ENCODE results near the gene DPP6. TPM values are rescaled to one million over a fixed set of nuclear protein-coding genes. Genes with fewer than 3 reads are reported as not detected.

DPP6 gene
- polyA plus RNA-seq, 1 of the 3 experiments (the other 2 are of a cell fraction): not detected

- Histone ChIP-seq H3K27ac (ENCODE audit: low read depth in 2 of 2, low read length in 1 of 2) (no peak overlapping the region), H3K4me2 (no peak overlapping the region), H3F3A (replicated peaks; ENCODE audit: insufficient read depth) (no peaks in the 10 kb centered on the region), H3K79me2 (ENCODE audit: insufficient read depth) (no peaks in the 10 kb centered on the region), H3K27me3 (ENCODE audit: insufficient read depth) (no peaks in the 10 kb centered on the region), H2AFZ (ENCODE audit: low read depth) (no peak overlapping the region), H3K9ac (no peak overlapping the region), H3K9me2 (no peaks in the 10 kb centered on the region), H3K4me1 (ENCODE audit: control insufficient read depth in 1 of 2, insufficient read depth in 2 of 2, low read depth in 1 of 2, low read length in 1 of 2) (no peaks in the 10 kb centered on the region; a peak in 1 of 4 replicates), H3K4me3 (ENCODE audit: low read depth in 2 of 2, low read length in 1 of 2) (no peak overlapping the region), H4K20me1 (ENCODE audit: insufficient read depth) (no peaks in the 10 kb centered on the region), H3K36me3 (replicated peaks in 1 of 2; ENCODE audit: control insufficient read depth in 1 of 2, insufficient read depth in 2 of 2, low read length in 1 of 2) (no peaks in the 10 kb centered on the region), H3K9me3 (no peaks in the 10 kb centered on the region; the same call in 1 of the 2 replicates)
- TF ChIP-seq MXI1 (IDR thresholded peaks at IDR 0.05; ENCODE audit: low read depth, low read length): no peak
- 69% methylated on average over 22 of the region's 22 CpGs for WGBS (ENCODE audit: low lambda C conversion rate)
- ChIA-PET POLR2A (no interaction called here), CTCF (no interaction called here)
- DNase-seq: no peak
Observed at GRCh38 chr7:154623399-154623798, 571.2 kb downstream of the DPP6 start.

- Histone ChIP-seq H2AFZ (ENCODE audit: low read depth) (no peak overlapping the region), H3K4me1 (ENCODE audit: control insufficient read depth in 1 of 2, insufficient read depth in 2 of 2, low read depth in 1 of 2, low read length in 1 of 2) (peaks cover 0 to 5% of the 10 kb centered on the region in 2 experiments; a peak in 2 of 4 replicates), H3K9me2 (no peaks in the 10 kb centered on the region), H3K36me3 (replicated peaks in 1 of 2; ENCODE audit: control insufficient read depth in 1 of 2, insufficient read depth in 2 of 2, low read length in 1 of 2) (no peaks in the 10 kb centered on the region), H3K4me3 (ENCODE audit: low read depth in 2 of 2, low read length in 1 of 2) (no peak overlapping the region), H4K20me1 (ENCODE audit: insufficient read depth) (no peaks in the 10 kb centered on the region), H3K4me2 (no peak overlapping the region), H3K9me3 (no peaks in the 10 kb centered on the region; the same call in 1 of the 2 replicates), H3K9ac (no peak overlapping the region), H3K27me3 (ENCODE audit: insufficient read depth) (no peaks in the 10 kb centered on the region), H3K27ac (ENCODE audit: low read depth in 2 of 2, low read length in 1 of 2) (no peak overlapping the region), H3F3A (replicated peaks; ENCODE audit: insufficient read depth) (no peaks in the 10 kb centered on the region), H3K79me2 (ENCODE audit: insufficient read depth) (no peaks in the 10 kb centered on the region)
- POLR2A ChIA-PET: no interaction called here
- 46% methylated on average over 5 of the region's 5 CpGs for WGBS (ENCODE audit: low lambda C conversion rate)
- CTCF ChIA-PET: interaction anchor here (1.3 to 5.1 kb wide), 3 partner anchors 9 to 116 kb away, joined by 3 to 36 read pairs (median 10); no protein-coding TSS in a partner anchor
- DNase-seq: no peak
- TF ChIP-seq USF2 (IDR thresholded peaks at IDR 0.05; ENCODE audit: borderline replicate concordance, low read depth, low read length): no peak
- TF ChIP-seq IRF3 (IDR thresholded peaks at IDR 0.05; ENCODE audit: low read depth, low read length): no peak
- TF ChIP-seq FOSL2 (IDR thresholded peaks at IDR 0.05; ENCODE audit: borderline replicate concordance, low read depth): no peak
- no peak for TF ChIP-seq RAD21 (IDR thresholded peaks at IDR 0.05; ENCODE audit: low read length)
- no peak for TF ChIP-seq REST (IDR thresholded peaks at IDR 0.05; ENCODE audit: low read depth, low read length)
- TF ChIP-seq, protein P1, sequence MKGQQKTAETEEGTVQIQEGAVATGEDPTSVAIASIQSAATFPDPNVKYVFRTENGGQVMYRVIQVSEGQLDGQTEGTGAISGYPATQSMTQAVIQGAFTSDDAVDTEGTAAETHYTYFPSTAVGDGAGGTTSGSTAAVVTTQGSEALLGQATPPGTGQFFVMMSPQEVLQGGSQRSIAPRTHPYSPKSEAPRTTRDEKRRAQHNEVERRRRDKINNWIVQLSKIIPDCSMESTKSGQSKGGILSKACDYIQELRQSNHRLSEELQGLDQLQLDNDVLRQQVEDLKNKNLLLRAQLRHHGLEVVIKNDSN (IDR thresholded peaks at IDR 0.05; ENCODE audit: borderline replicate concordance, low read depth): no peak
- TF ChIP-seq FOXJ3 (CRISPR knock-in tag; IDR thresholded peaks at IDR 0.05): no peak
- TF ChIP-seq SIN3A (IDR thresholded peaks at IDR 0.05; ENCODE audit: borderline replicate concordance, low read depth, low read length): no peak
- TF ChIP-seq SMC3 (IDR thresholded peaks at IDR 0.05; ENCODE audit: low read depth, low read length): no peak
- no peak for TF ChIP-seq NRF1 (IDR thresholded peaks at IDR 0.05; ENCODE audit: low read depth, low read length)
- TF ChIP-seq JUND (IDR thresholded peaks at IDR 0.05): no peak
- no peak for TF ChIP-seq RXRA (IDR thresholded peaks at IDR 0.05; ENCODE audit: borderline replicate concordance, low read depth)
- no peak for TF ChIP-seq FOXM1 (IDR thresholded peaks at IDR 0.05; ENCODE audit: low read depth)
- TF ChIP-seq RCOR1 (IDR thresholded peaks at IDR 0.05; ENCODE audit: low read length): no peak
Observed at GRCh38 chr7:154627646-154628290, 575.6 kb downstream of the DPP6 start.
